MCF 10A (cell line): ENCODE data around the gene ZBTB7A. TPM values are rescaled to one million over a fixed set of nuclear protein-coding genes. Genes with fewer than 3 reads are reported as not detected.

Source experiments
- BruUV-seq: library from RNA; stranded (reverse); fragments of 400-500 nt; replicated peaks from 2 replicates; lab custom pipeline; 2021; lab: Mats Ljungman, UMichigan
- CTCF ChIA-PET: fragments of 300-600 bp; sonication (Branson Sonifier 250); formaldehyde crosslinking; extraction: SDS; loops from one replicate; lab custom pipeline; 2021; ENCODE audit warnings: antibody characterized with exemption, inconsistent platforms; lab: Yijun Ruan, JAX
- POLR2A ChIA-PET: fragments of 300-600, 350-650 bp; sonication (Branson Sonifier 250); formaldehyde crosslinking; extraction: SDS; loops from one replicate; lab custom pipeline; 2020; ENCODE audit warnings: antibody characterized with exemption, inconsistent platforms; lab: Yijun Ruan, JAX
- DNase-seq: peaks from one replicate; pipeline ENCODE4 v3.0.0-alpha.2; 2018; ENCODE audit not compliant: unreplicated experiment
- H3K27ac Mint-ChIP-seq: one replicate; pipeline ENCODE4 v1.8.0; 2022; ENCODE audit warnings: mild to moderate bottlenecking, low read depth, mixed read lengths; ENCODE audit not compliant: unreplicated experiment
- H3K27me3 Mint-ChIP-seq: one replicate; pipeline ENCODE4 v1.8.0; 2022; ENCODE audit warnings: mixed read lengths; ENCODE audit not compliant: insufficient read depth, unreplicated experiment
- H3K36me3 Mint-ChIP-seq: one replicate; pipeline ENCODE4 v1.8.0; 2022; ENCODE audit warnings: mild to moderate bottlenecking, moderate library complexity, mixed read lengths; ENCODE audit not compliant: insufficient read depth, unreplicated experiment
- H3K4me1 Mint-ChIP-seq: one replicate; pipeline ENCODE4 v1.8.0; 2022; ENCODE audit warnings: mixed read lengths; ENCODE audit not compliant: insufficient read depth, unreplicated experiment
- H3K4me3 Mint-ChIP-seq: one replicate; pipeline ENCODE4 v1.8.0; 2022; ENCODE audit warnings: mild to moderate bottlenecking, moderate library complexity, mixed read lengths; ENCODE audit not compliant: unreplicated experiment
- H3K9me3 Mint-ChIP-seq: one replicate; pipeline ENCODE4 v1.8.0; 2022; ENCODE audit warnings: mixed read lengths; ENCODE audit not compliant: unreplicated experiment
- intact Hi-C: fragments of 100-400 bp; cut with micrococcal nuclease; formaldehyde crosslinking; loops from 2 replicates; pipeline ENCODE4 v1.14.1; 2022
- total RNA-seq: library from RNA; stranded (reverse); gene quantifications from 2 replicates; pipeline ENCODE4 v1.2.3, GENCODE V29; 2022
- TF ChIP-seq, protein P1 (sequence below): fragments of 200-600 bp; IDR thresholded peaks from one replicate; pipeline ENCODE4 v1.8.0; 2022; ENCODE audit warnings: antibody characterized with exemption, mild to moderate bottlenecking; ENCODE audit not compliant: unreplicated experiment

The ZBTB7A gene
- total RNA-seq, 1 experiment from 2014 or later, result 35.1 TPM

DNA sequence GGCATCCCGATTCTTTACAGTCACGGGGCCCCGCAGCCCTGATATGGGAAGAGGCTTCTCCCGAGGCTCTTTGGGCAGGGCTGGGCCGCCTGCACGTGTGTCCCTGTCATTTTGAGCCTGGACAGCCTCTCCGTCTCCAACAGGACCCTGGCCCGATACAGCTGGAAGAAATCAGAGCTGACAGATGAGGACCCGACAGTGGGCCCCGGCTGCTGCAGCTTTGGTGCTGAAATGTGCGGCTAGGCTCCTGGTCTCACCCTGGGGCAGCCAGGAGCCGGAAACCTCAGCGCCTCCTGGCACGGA lies 55.9 kb downstream of the ZBTB7A start:
- ChIA-PET POLR2A (no interaction called here), CTCF (no interaction called here)
- no TSS peak for BruUV-seq
- H3K4me3 Mint-ChIP-seq, result no peak overlapping the region
- H3K27ac Mint-ChIP-seq, result no peak overlapping the region
- H3K9me3 Mint-ChIP-seq, result no peaks in the 10 kb centered on the region
- TF ChIP-seq, protein P1, sequence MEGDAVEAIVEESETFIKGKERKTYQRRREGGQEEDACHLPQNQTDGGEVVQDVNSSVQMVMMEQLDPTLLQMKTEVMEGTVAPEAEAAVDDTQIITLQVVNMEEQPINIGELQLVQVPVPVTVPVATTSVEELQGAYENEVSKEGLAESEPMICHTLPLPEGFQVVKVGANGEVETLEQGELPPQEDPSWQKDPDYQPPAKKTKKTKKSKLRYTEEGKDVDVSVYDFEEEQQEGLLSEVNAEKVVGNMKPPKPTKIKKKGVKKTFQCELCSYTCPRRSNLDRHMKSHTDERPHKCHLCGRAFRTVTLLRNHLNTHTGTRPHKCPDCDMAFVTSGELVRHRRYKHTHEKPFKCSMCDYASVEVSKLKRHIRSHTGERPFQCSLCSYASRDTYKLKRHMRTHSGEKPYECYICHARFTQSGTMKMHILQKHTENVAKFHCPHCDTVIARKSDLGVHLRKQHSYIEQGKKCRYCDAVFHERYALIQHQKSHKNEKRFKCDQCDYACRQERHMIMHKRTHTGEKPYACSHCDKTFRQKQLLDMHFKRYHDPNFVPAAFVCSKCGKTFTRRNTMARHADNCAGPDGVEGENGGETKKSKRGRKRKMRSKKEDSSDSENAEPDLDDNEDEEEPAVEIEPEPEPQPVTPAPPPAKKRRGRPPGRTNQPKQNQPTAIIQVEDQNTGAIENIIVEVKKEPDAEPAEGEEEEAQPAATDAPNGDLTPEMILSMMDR, result no peak
- intact Hi-C loops, result no loop called here
- DNase-seq, result no peak
- H3K27me3 Mint-ChIP-seq, result no peaks in the 10 kb centered on the region
- peaks cover 11% of the 10 kb centered on the region for H3K36me3 Mint-ChIP-seq
- peaks cover 17% of the 10 kb centered on the region for H3K4me1 Mint-ChIP-seq

DNA sequence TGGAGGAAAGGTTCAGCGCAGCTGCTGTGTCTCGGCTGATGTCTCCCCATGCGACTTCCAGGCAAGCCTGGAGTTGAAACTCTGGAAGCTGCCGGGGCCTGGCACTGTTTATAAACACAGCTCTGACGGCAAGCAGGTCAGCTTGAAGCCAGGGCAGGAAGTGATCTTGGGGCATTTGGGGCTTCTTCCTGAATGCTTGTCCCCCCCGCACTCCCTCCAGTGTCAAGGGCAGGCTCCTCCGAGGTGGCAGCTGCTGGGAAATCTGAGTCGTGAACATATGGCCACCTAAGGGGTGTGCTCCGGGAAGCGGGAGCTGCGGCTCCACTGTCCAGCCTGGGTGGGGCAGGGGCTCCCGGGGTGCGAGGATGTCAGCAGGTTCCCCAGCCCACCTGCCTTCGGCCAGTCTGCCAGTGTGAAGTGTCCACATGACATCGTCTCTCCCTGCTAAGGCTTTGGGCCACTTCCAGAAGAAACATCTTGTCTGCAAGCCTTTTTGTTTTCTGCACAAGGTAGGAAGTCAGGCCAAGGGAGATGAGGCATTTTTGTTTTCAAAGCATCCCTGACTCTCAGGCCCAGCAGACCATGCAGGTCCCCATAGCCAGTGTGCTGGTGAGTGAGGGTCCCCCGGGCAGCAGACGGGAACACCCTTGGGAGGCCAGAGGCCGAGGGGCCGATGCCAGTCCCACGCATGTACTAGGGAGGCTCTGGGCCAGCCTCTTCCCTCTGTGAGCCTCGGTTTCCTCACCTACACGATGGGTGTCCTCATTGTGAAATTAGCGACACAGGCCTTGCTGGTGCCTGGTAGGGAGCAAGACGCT lies 56.5 kb downstream of the ZBTB7A start:
- no TSS peak for BruUV-seq
- ChIA-PET CTCF (interaction anchor here (0.6 to 0.8 kb wide), 2 partner anchors 190 to 230 kb away, joined by 3 read pairs; no protein-coding TSS in a partner anchor), POLR2A (interaction anchor here (0.7 to 4.8 kb wide), 2 partner anchors 22 to 25 kb away, joined by 5 to 46 read pairs; partner anchors contain the start of gene EEF2)
- no peak overlapping the region for H3K27ac Mint-ChIP-seq
- intact Hi-C loops, result loop anchor here (5.0 kb wide), 1 partner anchor 42 kb away; no protein-coding TSS in a partner anchor
- peaks cover 11% of the 10 kb centered on the region for H3K36me3 Mint-ChIP-seq
- H3K4me3 Mint-ChIP-seq, result no peak overlapping the region
- H3K27me3 Mint-ChIP-seq, result no peaks in the 10 kb centered on the region
- no peaks in the 10 kb centered on the region for H3K9me3 Mint-ChIP-seq
- TF ChIP-seq, protein P1, result no peak
- no peak for DNase-seq
- H3K4me1 Mint-ChIP-seq, result peaks cover 17% of the 10 kb centered on the region

DNA sequence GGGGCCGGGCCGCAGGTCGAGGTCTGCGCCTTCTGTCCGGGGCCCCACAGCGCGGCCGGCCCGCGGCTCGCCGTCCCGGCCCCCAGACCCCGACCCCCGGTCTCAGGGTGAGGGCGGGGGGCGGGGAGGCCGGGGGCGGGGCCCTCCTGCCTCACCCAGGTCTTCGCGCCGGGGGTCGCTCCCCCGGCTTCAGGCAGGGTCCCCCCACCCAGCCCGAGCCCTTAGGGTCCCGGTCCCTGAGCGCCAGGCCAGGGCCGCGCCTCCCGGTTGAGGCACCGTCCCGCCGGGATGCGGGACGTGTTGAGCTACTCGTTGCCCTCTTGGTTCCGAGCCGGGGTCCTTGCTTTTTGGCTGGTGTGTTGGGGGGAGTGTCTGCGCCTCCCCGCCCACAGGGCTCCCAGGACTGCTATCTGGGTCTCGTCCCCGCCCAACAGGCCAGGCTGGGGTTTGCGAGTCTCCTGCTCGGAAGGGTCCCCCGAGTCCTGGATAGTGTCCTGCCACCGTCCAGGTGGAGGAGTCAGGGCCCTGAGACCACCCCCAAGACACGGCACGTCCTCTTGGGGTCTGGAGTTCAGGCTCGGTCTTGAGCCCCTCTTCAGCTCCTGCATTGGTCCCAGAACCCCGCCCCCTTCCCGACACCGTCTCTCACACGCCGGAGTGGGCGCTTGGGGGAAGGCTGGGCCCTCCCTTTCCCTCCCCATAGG lies 58.7 kb downstream of the ZBTB7A start:
- H3K9me3 Mint-ChIP-seq, result no peaks in the 10 kb centered on the region
- TF ChIP-seq, protein P1, result no peak
- DNase-seq, result peak; percentile 14
- H3K36me3 Mint-ChIP-seq, result peaks cover 7% of the 10 kb centered on the region
- ChIA-PET POLR2A (interaction anchor here (0.6 to 4.8 kb wide), 16 partner anchors 9 to 330 kb away, joined by 3 to 46 read pairs (median 4); partner anchors contain the start of genes DAPK3, EEF2, MRPL54 and YJU2), CTCF (interaction anchor here (1.1 to 1.8 kb wide), 2 partner anchors 18 to 20 kb away, joined by 4 to 13 read pairs; no protein-coding TSS in a partner anchor)
- H3K27ac Mint-ChIP-seq, result peak overlapping the region; percentile 90
- no TSS peak for BruUV-seq
- peak overlapping the region; percentile 83 for H3K4me3 Mint-ChIP-seq
- intact Hi-C loops, result loop anchor here (2.0 to 5.0 kb wide), 2 partner anchors 17 to 44 kb away; no protein-coding TSS in a partner anchor
- H3K4me1 Mint-ChIP-seq, result peaks cover 17% of the 10 kb centered on the region
- no peaks in the 10 kb centered on the region for H3K27me3 Mint-ChIP-seq
